ENCODE data around the gene SEC14L3.
"Not testable (repeated sequence)": the region's sequence is repeated elsewhere in the genome, so short reads cannot be mapped to it uniquely, and the experiment has no call there.

Gene SEC14L3

DNA sequence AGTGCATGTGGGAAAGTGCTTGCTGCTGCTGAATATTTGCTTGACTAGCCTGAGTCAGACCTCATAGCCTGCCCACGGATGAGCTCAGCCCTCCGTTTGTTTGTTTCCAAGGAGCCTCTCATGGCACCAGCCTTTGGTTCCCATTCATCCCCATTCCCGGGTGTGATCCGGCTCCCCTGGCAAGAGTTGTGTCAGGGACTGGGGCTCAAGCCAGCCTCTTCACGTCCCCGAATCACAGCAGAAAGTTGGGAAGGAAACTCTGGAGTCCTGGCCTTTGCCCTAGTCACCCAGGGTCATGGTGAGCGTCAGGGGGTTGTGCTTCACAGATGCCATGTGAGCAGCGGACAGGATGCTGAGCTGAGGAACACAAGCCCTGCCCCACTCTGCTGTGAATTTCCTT, 13.8 kb downstream of the SEC14L3 start:
- peaks cover 0 to 33% (median 0%) of the 10 kb centered on the region in 10 experiments; a peak in 6 of 20 replicates for H3K4me1 ChIP-seq
- peak overlapping the region in 2 of 11 experiments; percentile 29 to 72; a peak in 2 of 22 replicates for H3K27ac ChIP-seq
- H3K4me2 ChIP-seq = peak overlapping the region in 3 of 11 experiments; percentile 45 to 63 (median 56); a peak in 5 of 22 replicates
- H4K20me1 ChIP-seq = no peaks in the 10 kb centered on the region
- no peaks in the 10 kb centered on the region for H3K36me3 ChIP-seq
- no peak overlapping the region for H3K4me3 ChIP-seq
- peaks cover 0 to 16% (median 4%) of the 10 kb centered on the region in 11 experiments; a peak in 10 of 22 replicates for H3K9me3 ChIP-seq (replicated peaks in 1 of 11)
- H3K27me3 ChIP-seq = peaks cover 0 to 10% (median 0%) of the 10 kb centered on the region in 11 experiments; a peak in 3 of 22 replicates
- no peak for TF ChIP-seq Cebpa-rat (IDR thresholded peaks at IDR 0.05)
- no peak overlapping the region for H3K9ac ChIP-seq

- Histone ChIP-seq H3K36me3 (no peaks in the 10 kb centered on the region), H4K20me1 (peaks cover 0 to 13% (median 0%) of the 10 kb centered on the region in 11 experiments; a peak in 2 of 22 replicates), H3K9ac (no peak overlapping the region), H3K9me3 (replicated peaks in 1 of 11) (peaks cover 0 to 16% (median 4%) of the 10 kb centered on the region in 11 experiments; a peak in 10 of 22 replicates), H3K4me1 (peaks cover 0 to 33% (median 0%) of the 10 kb centered on the region in 10 experiments; a peak in 6 of 20 replicates), H3K4me2 (no peak overlapping the region), H3K27ac (no peak overlapping the region), H3K27me3 (peaks cover 0 to 29% (median 0%) of the 10 kb centered on the region in 11 experiments; a peak in 3 of 22 replicates), H3K4me3 (no peak overlapping the region)
- TF ChIP-seq Cebpa-rat (IDR thresholded peaks at IDR 0.05) = no peak
Observed at GRCh38 chr22:30455075-30455840, 16.6 kb downstream of the SEC14L3 start.

DNA sequence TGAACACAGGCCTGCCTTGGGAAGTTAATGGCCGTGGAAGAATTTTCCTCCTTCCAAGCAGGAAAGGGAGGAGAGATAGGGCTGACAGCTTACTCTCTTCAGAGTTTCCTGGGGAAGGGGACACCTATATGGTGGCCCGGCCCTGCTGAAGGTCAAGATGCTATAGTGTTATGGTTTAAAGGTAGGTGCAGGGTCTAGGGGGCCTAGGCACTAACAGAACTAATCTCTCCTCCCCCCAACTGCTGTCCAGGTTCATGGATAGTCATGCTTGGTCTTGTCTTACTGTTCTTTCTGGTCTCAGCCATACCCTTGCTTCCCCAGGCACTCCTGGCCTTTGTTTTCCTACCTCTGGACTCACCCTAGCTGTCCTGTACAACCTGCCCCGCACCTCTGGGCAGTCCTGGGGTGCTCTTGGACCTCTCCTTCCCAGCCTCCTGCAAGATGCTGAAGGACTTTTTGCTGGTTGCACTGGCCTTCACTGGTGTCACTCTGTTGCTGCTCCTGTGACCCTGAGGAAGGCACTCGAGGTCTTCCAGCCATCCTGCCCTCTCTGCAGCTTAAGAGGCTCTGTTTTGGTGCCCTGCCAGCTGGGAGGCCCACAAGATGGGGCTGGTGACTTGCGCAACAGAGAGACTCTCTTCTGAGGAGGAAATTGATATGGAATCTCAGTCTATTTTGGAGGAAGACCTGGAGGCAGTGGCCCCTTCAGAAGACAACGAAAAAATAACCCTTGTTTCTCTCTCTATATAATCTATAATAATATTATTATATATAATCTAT, 17.9 kb downstream of the SEC14L3 start:
- Histone ChIP-seq H4K20me1 (peaks cover 0 to 13% (median 0%) of the 10 kb centered on the region in 11 experiments; a peak in 2 of 22 replicates), H3K4me1 (peaks cover 0 to 20% (median 0%) of the 10 kb centered on the region in 10 experiments; a peak in 6 of 20 replicates), H3K36me3 (no peaks in the 10 kb centered on the region), H3K27ac (no peak overlapping the region), H3K4me2 (no peak overlapping the region), H3K4me3 (no peak overlapping the region), H3K9me3 (replicated peaks in 1 of 11) (peaks cover 0 to 16% (median 4%) of the 10 kb centered on the region in 11 experiments; a peak in 10 of 22 replicates), H3K27me3 (peaks cover 0 to 42% (median 0%) of the 10 kb centered on the region in 11 experiments; a peak in 5 of 22 replicates), H3K9ac (no peak overlapping the region)
- peak in 7 of 11 experiments; percentile 33 to 66 (median 56); a peak in 9 of 22 replicates for TF ChIP-seq Cebpa-rat (IDR thresholded peaks at IDR 0.05)

GRCh38 chr22:30452861-30453260, 19.0 kb downstream of the SEC14L3 start:
- H3K9me3 ChIP-seq (replicated peaks in 1 of 11) = peaks cover 0 to 16% (median 4%) of the 10 kb centered on the region in 11 experiments; a peak in 10 of 22 replicates
- H3K4me2 ChIP-seq = no peak overlapping the region
- H3K27me3 ChIP-seq = peaks cover 0 to 52% (median 0%) of the 10 kb centered on the region in 11 experiments; a peak in 5 of 22 replicates
- H3K4me1 ChIP-seq = peaks cover 0 to 10% (median 0%) of the 10 kb centered on the region in 10 experiments; a peak in 5 of 20 replicates
- H3K4me3 ChIP-seq = no peak overlapping the region
- H3K9ac ChIP-seq = no peak overlapping the region
- TF ChIP-seq Cebpa-rat (IDR thresholded peaks at IDR 0.05) = no peak
- H3K36me3 ChIP-seq = no peaks in the 10 kb centered on the region
- no peak overlapping the region for H3K27ac ChIP-seq
- H4K20me1 ChIP-seq = peaks cover 0 to 21% (median 0%) of the 10 kb centered on the region in 11 experiments; a peak in 3 of 22 replicates

DNA sequence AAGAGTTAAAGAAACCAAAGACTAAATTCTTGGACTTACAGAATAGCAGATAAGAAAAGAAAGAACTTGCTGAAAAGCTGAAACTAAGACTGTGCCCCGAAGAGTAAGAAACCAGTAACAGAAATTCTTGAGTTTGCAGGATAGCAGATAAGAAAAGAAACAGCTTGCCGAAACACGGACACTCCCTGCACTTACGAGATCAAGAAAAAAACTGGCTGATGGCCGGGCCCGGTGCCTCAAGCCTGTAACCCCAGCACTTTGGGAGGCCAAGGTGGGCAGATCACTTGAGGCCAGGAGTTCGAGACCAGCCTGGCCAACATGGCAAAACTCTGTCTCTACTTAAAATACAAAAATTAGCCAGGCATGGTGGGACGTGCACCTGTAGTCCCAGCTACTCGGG, 20.3 kb downstream of the SEC14L3 start:
- not testable (repeated sequence) for H3K9ac ChIP-seq, H3K27ac ChIP-seq, H3K4me3 ChIP-seq, H3K4me2 ChIP-seq, H3K4me1 ChIP-seq, H3K36me3 ChIP-seq
- H4K20me1 ChIP-seq = peaks cover 0 to 24% (median 0%) of the 10 kb centered on the region in 11 experiments; a peak in 3 of 22 replicates
- H3K9me3 ChIP-seq (replicated peaks in 1 of 11) = peaks cover 0 to 11% (median 4%) of the 10 kb centered on the region in 11 experiments; a peak in 10 of 22 replicates
- peaks cover 0 to 66% (median 0%) of the 10 kb centered on the region in 11 experiments; a peak in 6 of 22 replicates for H3K27me3 ChIP-seq

GRCh38 chr22:30447656-30448055, 24.2 kb downstream of the SEC14L3 start:
- Histone ChIP-seq H3K4me2 (peak overlapping the region in 3 of 11 experiments; percentile 22 to 34 (median 24); a peak in 3 of 22 replicates), H3K9me3 (replicated peaks in 1 of 11) (no peaks in the 10 kb centered on the region), H3K27me3 (peaks cover 0 to 92% (median 13%) of the 10 kb centered on the region in 11 experiments; a peak in 16 of 22 replicates), H3K4me3 (no peak overlapping the region), H3K9ac (no peak overlapping the region), H3K27ac (no peak overlapping the region), H4K20me1 (peaks cover 0 to 59% (median 0%) of the 10 kb centered on the region in 11 experiments; a peak in 5 of 22 replicates), H3K36me3 (no peaks in the 10 kb centered on the region), H3K4me1 (peaks cover 5 to 17% (median 11%) of the 10 kb centered on the region in 10 experiments)
- no peak for TF ChIP-seq Cebpa-rat (IDR thresholded peaks at IDR 0.05)

GRCh38 chr22:30445438-30446145, 26.2 kb downstream of the SEC14L3 start:
- Histone ChIP-seq H3K9ac (no peak overlapping the region), H3K27ac (no peak overlapping the region), H3K27me3 (peaks cover 0 to 94% (median 13%) of the 10 kb centered on the region in 11 experiments; a peak in 16 of 22 replicates), H3K4me3 (no peak overlapping the region), H3K9me3 (replicated peaks in 1 of 11) (no peaks in the 10 kb centered on the region), H3K4me2 (peak overlapping the region in 1 of 11 experiments; percentile 4; a peak in 1 of 22 replicates), H3K4me1 (peaks cover 23 to 30% (median 28%) of the 10 kb centered on the region in 10 experiments), H4K20me1 (peaks cover 0 to 69% (median 0%) of the 10 kb centered on the region in 11 experiments; a peak in 6 of 22 replicates), H3K36me3 (no peaks in the 10 kb centered on the region)
- no peak for TF ChIP-seq Cebpa-rat (IDR thresholded peaks at IDR 0.05)

All from BLaER1 treated with 17β-estradiol and CSF1 and Interleukin-3, amounts not matched to agents 10 nM and 100 nM (cell line).